ENCODE results near the gene FHAD1.

The FHAD1 gene

DNA sequence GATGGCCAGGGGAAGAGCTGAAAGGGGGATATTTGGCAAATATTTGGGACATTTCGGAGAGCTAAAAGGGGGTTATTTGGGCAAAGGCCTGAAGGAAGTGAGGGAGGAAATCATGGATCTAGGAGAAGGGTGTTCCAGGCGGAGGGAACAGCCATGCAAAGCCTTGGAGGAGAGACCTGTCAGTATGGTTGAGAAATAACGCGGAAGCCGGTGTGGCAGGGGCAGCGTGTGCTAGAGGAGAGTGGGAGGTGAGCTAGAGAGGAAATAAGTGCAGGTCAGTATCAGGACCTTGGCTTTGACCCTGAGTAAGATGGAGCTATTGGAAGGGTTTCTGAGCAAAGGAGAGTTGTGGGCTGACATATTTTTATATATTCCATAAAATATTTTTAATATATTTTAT, 194.2 kb downstream of the FHAD1 start:
- Histone ChIP-seq H3K4me3 (ENCODE audit: low read length) (no peak overlapping the region), H3K4me2 (ENCODE audit: low read length) (no peak overlapping the region), H3K4me1 (ENCODE audit: control insufficient read depth, insufficient read depth, low read length) (no peaks in the 10 kb centered on the region), H3K9me3 (replicated peaks; ENCODE audit: low read length) (no peaks in the 10 kb centered on the region), H3K27me3 (ENCODE audit: control insufficient read depth, insufficient read depth, low read length) (peaks cover 16% of the 10 kb centered on the region), H3K36me3 (ENCODE audit: insufficient read depth, low read length) (no peaks in the 10 kb centered on the region), H3K9ac (ENCODE audit: low read depth, low read length) (no peak overlapping the region)

DNA sequence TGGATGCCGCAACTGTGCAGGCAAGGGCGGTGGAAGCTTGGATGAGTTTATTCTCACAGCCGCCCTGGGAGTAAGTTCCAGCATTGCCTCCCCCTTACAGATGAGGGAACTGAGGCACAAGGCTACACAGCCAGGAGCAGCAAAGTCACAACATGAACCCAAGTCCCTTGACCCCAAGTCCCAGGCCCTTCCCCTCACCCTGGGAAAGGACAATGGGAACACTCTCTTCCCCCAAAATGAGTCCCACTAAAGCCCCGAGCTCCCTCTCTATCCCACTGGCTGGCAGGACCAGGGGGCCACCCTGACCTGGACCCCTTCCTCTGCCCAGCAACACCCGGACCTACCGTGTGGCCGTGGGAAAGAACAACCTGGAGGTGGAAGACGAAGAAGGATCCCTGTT, 195.1 kb downstream of the FHAD1 start:
- H3K36me3 ChIP-seq (ENCODE audit: insufficient read depth, low read length), result no peaks in the 10 kb centered on the region
- H3K4me3 ChIP-seq (ENCODE audit: low read length), result no peak overlapping the region
- no peaks in the 10 kb centered on the region for H3K9me3 ChIP-seq (replicated peaks; ENCODE audit: low read length)
- no peak overlapping the region for H3K9ac ChIP-seq (ENCODE audit: low read depth, low read length)
- no peak overlapping the region for H3K4me2 ChIP-seq (ENCODE audit: low read length)
- peaks cover 17% of the 10 kb centered on the region for H3K27me3 ChIP-seq (ENCODE audit: control insufficient read depth, insufficient read depth, low read length)
- H3K4me1 ChIP-seq (ENCODE audit: control insufficient read depth, insufficient read depth, low read length), result no peaks in the 10 kb centered on the region

DNA sequence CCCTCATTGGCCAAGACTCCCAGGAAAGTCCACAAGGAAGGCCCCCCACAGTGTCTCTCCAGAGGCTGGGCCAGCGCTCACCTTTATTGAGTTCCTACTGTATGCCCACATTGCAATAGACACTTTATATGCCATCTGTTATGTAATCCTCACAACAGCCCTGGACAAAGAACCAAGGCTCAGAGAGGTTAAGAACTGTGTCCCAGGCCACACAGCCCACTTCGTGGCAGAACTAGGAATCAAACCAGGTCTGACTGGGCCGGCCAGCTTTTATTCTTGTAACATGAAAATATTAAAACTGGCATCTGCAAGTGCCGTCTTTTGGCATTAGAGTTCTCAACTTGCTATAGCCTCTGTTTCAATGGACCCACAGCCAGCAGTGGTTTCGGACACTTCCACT, 195.7 kb downstream of the FHAD1 start:
- Histone ChIP-seq H3K36me3 (ENCODE audit: insufficient read depth, low read length) (no peaks in the 10 kb centered on the region), H3K9ac (ENCODE audit: low read depth, low read length) (no peak overlapping the region), H3K4me3 (ENCODE audit: low read length) (no peak overlapping the region), H3K4me1 (ENCODE audit: control insufficient read depth, insufficient read depth, low read length) (no peaks in the 10 kb centered on the region), H3K27me3 (ENCODE audit: control insufficient read depth, insufficient read depth, low read length) (peaks cover 24% of the 10 kb centered on the region), H3K4me2 (ENCODE audit: low read length) (no peak overlapping the region), H3K9me3 (replicated peaks; ENCODE audit: low read length) (no peaks in the 10 kb centered on the region)

DNA sequence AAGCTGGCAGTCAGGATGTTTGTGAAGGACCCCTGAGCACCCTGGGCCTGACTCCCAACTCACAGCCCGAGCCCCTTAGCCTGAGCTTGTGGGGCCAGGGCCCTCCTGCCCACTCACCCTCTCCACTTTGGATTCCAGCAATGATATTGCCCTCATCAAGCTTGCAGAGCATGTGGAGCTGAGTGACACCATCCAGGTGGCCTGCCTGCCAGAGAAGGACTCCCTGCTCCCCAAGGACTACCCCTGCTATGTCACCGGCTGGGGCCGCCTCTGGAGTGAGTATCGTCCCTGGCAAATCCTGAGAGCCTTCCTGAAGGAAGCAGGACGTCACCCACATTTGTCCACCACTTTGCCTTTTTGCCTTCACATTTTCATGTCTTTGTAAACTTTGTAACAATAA, 196.3 kb downstream of the FHAD1 start:
- H3K4me2 ChIP-seq (ENCODE audit: low read length), result no peak overlapping the region
- H3K4me1 ChIP-seq (ENCODE audit: control insufficient read depth, insufficient read depth, low read length), result no peaks in the 10 kb centered on the region
- peaks cover 26% of the 10 kb centered on the region for H3K27me3 ChIP-seq (ENCODE audit: control insufficient read depth, insufficient read depth, low read length)
- H3K9me3 ChIP-seq (replicated peaks; ENCODE audit: low read length), result no peaks in the 10 kb centered on the region
- H3K9ac ChIP-seq (ENCODE audit: low read depth, low read length), result no peak overlapping the region
- no peak overlapping the region for H3K4me3 ChIP-seq (ENCODE audit: low read length)
- H3K36me3 ChIP-seq (ENCODE audit: insufficient read depth, low read length), result no peaks in the 10 kb centered on the region

DNA sequence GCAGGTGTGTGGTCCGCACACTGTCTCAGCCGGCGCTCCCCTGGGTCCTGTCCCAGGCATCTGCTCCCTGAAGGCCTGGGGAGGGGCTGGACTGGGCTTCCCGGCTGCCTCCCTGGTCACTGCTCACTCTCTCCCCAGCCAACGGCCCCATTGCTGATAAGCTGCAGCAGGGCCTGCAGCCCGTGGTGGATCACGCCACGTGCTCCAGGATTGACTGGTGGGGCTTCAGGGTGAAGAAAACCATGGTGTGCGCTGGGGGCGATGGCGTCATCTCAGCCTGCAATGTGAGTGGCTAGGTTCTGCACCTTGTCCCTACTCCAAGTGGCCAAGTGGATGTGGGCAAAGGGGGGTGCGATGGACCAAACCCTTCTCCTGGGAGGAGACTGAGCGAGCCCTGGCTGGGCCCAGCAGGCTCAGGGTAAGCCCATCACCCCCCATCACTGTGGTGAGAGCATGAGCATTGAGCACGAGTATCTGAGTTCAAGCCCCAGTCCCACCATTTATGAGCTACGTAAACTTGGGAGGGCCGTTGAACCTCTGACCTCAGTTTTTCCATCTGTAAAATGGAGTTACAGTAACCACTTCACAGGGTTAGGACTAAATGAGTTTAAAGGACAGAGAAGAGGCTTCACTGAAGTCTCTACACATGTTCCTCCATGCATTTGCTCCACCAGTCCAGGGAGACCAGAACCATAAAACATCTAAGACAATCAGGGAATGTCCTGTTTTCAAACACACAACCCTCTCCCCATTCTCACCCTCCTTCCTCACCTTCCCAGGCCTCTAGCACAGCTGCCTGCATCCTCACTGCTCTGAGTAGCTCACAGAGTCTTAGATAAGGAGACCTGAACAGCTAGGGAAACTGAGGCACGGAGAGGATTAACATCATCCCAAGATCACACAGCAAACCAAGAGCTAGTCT, 197.7 kb downstream of the FHAD1 start:
- no peak overlapping the region for H3K4me2 ChIP-seq (ENCODE audit: low read length)
- H3K9ac ChIP-seq (ENCODE audit: low read depth, low read length), result no peak overlapping the region
- H3K27me3 ChIP-seq (ENCODE audit: control insufficient read depth, insufficient read depth, low read length), result peaks cover 29% of the 10 kb centered on the region
- H3K9me3 ChIP-seq (replicated peaks; ENCODE audit: low read length), result no peaks in the 10 kb centered on the region
- H3K4me1 ChIP-seq (ENCODE audit: control insufficient read depth, insufficient read depth, low read length), result no peaks in the 10 kb centered on the region
- H3K36me3 ChIP-seq (ENCODE audit: insufficient read depth, low read length), result no peaks in the 10 kb centered on the region
- H3K4me3 ChIP-seq (ENCODE audit: low read length), result no peak overlapping the region

DNA sequence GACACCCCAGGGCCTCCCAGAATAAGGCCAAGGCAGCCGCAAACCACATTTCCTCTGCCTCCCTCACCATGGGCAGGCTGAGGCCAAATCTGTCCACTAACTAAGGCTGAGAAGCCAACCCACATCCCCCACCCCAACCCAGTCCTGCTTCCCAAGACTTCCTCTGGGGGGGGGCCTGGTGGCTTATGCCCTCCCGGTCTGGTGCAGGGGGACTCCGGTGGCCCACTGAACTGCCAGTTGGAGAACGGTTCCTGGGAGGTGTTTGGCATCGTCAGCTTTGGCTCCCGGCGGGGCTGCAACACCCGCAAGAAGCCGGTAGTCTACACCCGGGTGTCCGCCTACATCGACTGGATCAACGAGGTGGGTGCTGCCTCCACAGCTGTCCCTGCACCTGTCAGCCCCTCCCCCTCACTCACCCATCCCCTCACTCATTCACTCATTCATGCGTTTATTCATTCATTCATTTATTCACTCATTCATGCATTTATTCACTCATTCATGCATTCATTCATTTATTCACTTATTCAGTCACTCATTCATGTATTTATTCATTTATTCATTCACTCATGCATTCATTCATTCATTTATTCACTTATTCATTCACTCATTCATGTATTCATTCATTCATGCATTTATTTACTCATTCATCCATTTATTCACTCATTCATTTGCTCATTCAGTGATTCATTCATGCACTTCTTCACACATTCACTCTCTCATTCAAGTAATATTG, 198.5 kb downstream of the FHAD1 start:
- Histone ChIP-seq H3K9me3 (replicated peaks; ENCODE audit: low read length) (no peaks in the 10 kb centered on the region), H3K9ac (ENCODE audit: low read depth, low read length) (no peak overlapping the region), H3K36me3 (ENCODE audit: insufficient read depth, low read length) (no peaks in the 10 kb centered on the region), H3K4me2 (ENCODE audit: low read length) (no peak overlapping the region), H3K27me3 (ENCODE audit: control insufficient read depth, insufficient read depth, low read length) (peaks cover 29% of the 10 kb centered on the region), H3K4me1 (ENCODE audit: control insufficient read depth, insufficient read depth, low read length) (no peaks in the 10 kb centered on the region), H3K4me3 (ENCODE audit: low read length) (no peak overlapping the region)

DNA sequence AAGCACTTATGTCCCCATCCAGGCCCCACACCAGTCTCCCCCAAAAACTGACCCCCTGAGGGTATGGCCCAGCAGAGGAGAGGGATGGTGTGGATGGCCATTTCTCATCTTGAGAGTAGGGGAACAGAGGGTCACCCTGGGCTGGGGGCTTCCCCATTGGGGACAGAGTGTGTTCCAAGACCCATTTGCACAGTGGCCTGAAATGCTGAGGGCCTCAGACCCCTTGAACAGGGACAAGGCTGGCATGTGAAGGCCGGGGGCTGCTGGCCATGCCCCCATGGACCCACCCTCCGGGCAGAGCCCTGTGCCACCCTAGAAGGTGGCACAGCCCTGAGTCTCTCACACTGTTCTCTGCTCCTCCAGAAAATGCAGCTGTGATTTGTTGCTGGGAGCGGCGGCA, 199.2 kb downstream of the FHAD1 start:
- no peaks in the 10 kb centered on the region for H3K9me3 ChIP-seq (replicated peaks; ENCODE audit: low read length)
- H3K4me3 ChIP-seq (ENCODE audit: low read length), result no peak overlapping the region
- H3K27me3 ChIP-seq (ENCODE audit: control insufficient read depth, insufficient read depth, low read length), result peaks cover 29% of the 10 kb centered on the region
- H3K9ac ChIP-seq (ENCODE audit: low read depth, low read length), result no peak overlapping the region
- H3K4me2 ChIP-seq (ENCODE audit: low read length), result no peak overlapping the region
- H3K36me3 ChIP-seq (ENCODE audit: insufficient read depth, low read length), result no peaks in the 10 kb centered on the region
- no peaks in the 10 kb centered on the region for H3K4me1 ChIP-seq (ENCODE audit: control insufficient read depth, insufficient read depth, low read length)

All from skeletal muscle satellite cell (primary cell).